OCI-LY3 (cell line): ENCODE results near the gene LSMEM2.

ENCODE experiments used
- CTCF ChIP-seq: fragments of 200-600, 300-600 bp; sonication (generic); IDR thresholded peaks from 2 replicates; pipeline ENCODE4 v1.5.1; 2014; ENCODE audit warnings: antibody characterized with exemption, low read length, low read depth
- EZH2phosphoT487 ChIP-seq: fragments of 200-600 bp; shearing (Covaris generic); IDR thresholded peaks from 2 replicates; pipeline ENCODE4 v1.6.1; 2018; ENCODE audit warnings: antibody characterized with exemption, mixed run types, low read depth

DNA sequence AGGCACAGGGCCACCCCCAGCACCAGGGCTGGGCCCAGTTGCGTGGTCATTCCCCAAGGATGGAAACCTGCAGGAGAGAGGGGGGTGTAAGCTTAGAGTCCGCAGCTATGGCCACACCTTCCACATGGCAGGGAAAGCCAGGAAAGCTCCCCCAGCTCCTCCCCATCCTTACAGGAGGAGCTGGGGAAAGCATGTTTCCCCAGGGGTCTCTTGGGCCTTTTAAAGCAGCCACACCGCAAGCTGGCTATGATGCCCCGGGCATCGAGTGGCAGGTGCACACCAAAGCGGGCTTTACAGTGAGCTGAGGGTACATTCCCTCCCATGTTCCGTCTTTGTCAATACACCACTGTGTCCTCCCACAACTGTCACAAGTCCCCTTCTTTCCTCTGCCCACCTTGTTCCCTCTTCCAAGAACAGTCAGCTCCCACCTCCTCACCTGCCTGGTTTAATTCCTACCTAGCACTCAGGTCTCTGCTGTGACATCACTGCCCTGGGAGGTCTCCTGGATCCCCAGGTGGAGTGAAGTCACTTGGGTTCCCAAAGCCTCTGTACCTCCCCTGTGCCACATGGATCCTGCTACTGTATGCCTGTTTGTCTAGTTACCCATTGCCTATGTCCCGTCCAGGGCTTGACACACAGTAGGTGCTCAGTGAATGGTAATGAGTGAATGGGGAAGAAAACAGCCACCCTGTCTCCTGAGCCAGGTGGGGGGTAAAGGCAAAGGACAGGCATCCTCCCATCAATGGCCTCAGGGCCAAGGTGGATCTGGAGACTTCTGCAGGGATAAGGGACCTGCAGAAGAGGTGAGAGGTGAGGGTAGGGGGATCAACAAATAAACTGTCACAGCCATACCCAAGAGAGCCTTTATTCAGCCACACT is 16.9 kb downstream of the LSMEM2 start:
- TF ChIP-seq CTCF (no peak), EZH2phosphoT487 (no peak)
